Measurements from ENCODE around the gene BTRC. TPM values are rescaled to one million over a fixed set of nuclear protein-coding genes. Genes with fewer than 3 reads are reported as not detected.

The BTRC gene
- total and polyA plus RNA-seq, 7 donors, result 6.1 to 19.3 (median 16.4) TPM

- Histone ChIP-seq H3K4me1 (peaks cover 24% of the 10 kb centered on the region), H3K4me3 (peak overlapping the region; percentile 89), H3K36me3 (ENCODE audit: insufficient read depth in 1 of 2, low read depth in 1 of 2) (no peaks in the 10 kb centered on the region), H3K27me3 (ENCODE audit: insufficient read depth in 3 of 3, low read length in 2 of 3) (peaks cover 0 to 2% (median 0%) of the 10 kb centered on the region in 3 donors), H3K9me3 (no peaks in the 10 kb centered on the region), H3K27ac (peak overlapping the region; percentile 84)
- 0 to 1% (median 1%) methylated on average over 29 of the region's 29 CpGs for WGBS, 3 donors
- ATAC-seq, result peak; percentile 16 to 44 (median 28)
- intact Hi-C loops (cut with DNase I), result no loop called here
- no peak for TF ChIP-seq CTCF (IDR thresholded peaks at IDR 0.05)
- no peak for DNase-seq
Measured at GRCh38 chr10:101354328-101355071, 535 bp downstream of the BTRC start.

- WGBS, 3 donors, result 48 to 63% (median 53%) methylated on average over 6 of the region's 6 CpGs
- peaks cover 24% of the 10 kb centered on the region for H3K4me1 ChIP-seq
- DNase-seq, result no peak
- no peak for TF ChIP-seq CTCF (IDR thresholded peaks at IDR 0.05)
- peak overlapping the region; percentile 84 for H3K27ac ChIP-seq
- H3K36me3 ChIP-seq (ENCODE audit: insufficient read depth in 1 of 2, low read depth in 1 of 2), result no peaks in the 10 kb centered on the region
- no peaks in the 10 kb centered on the region for H3K9me3 ChIP-seq
- peak overlapping the region; percentile 89 for H3K4me3 ChIP-seq
- no peak for ATAC-seq
- intact Hi-C loops (cut with DNase I), result no loop called here
- peaks cover 0 to 2% (median 0%) of the 10 kb centered on the region in 3 donors for H3K27me3 ChIP-seq (ENCODE audit: insufficient read depth in 3 of 3, low read length in 2 of 3)
Measured at GRCh38 chr10:101355072-101355706, 1.2 kb downstream of the BTRC start.

- no peak for DNase-seq
- Histone ChIP-seq H3K4me3 (no peak overlapping the region), H3K27me3 (ENCODE audit: insufficient read depth in 3 of 3, low read length in 2 of 3) (peaks cover 0 to 2% (median 0%) of the 10 kb centered on the region in 3 donors), H3K4me1 (peaks cover 24% of the 10 kb centered on the region), H3K36me3 (ENCODE audit: insufficient read depth in 1 of 2, low read depth in 1 of 2) (no peaks in the 10 kb centered on the region), H3K9me3 (no peaks in the 10 kb centered on the region), H3K27ac (peak overlapping the region; percentile 14)
- no peak for ATAC-seq
- intact Hi-C loops (cut with DNase I), result no loop called here
- no peak for TF ChIP-seq CTCF (IDR thresholded peaks at IDR 0.05)
- 94 to 96% (median 95%) methylated on average over 5 of the region's 5 CpGs for WGBS, 3 donors
Measured at GRCh38 chr10:101356132-101356531, 2.2 kb downstream of the BTRC start.

GRCh38 chr10:101357958-101358357 is 4.0 kb downstream of the BTRC start:
- H3K27me3 ChIP-seq (ENCODE audit: insufficient read depth in 3 of 3, low read length in 2 of 3), result no peaks in the 10 kb centered on the region
- H3K9me3 ChIP-seq, result no peaks in the 10 kb centered on the region
- TF ChIP-seq CTCF (IDR thresholded peaks at IDR 0.05), result no peak
- H3K36me3 ChIP-seq (ENCODE audit: insufficient read depth in 1 of 2, low read depth in 1 of 2), result no peaks in the 10 kb centered on the region
- H3K4me3 ChIP-seq, result no peak overlapping the region
- intact Hi-C loops (cut with DNase I), result no loop called here
- 70 to 78% (median 75%) methylated on average over 4 of the region's 4 CpGs for WGBS, 3 donors
- peaks cover 24% of the 10 kb centered on the region for H3K4me1 ChIP-seq
- no peak for ATAC-seq
- no peak for DNase-seq
- H3K27ac ChIP-seq, result no peak overlapping the region

Measured in psoas muscle (tissue), 8 donors.